Activated CD4-positive, CD25-positive, alpha-beta regulatory T cell treated with anti-CD3 and anti-CD28 coated beads, Interleukin-2, amount 50 U/mL, for 24 hours (primary cell): ENCODE data around the gene PCCA.
"Not testable (repeated sequence)": the region's sequence is repeated elsewhere in the genome, so short reads cannot be mapped to it uniquely, and the experiment has no call there.

ENCODE experiments used
- ATAC-seq, 2 donors: fragments of 150-1000 bp; cut with Tn5 transposase; one replicate each; pipeline ENCODE4 v1.10.0; 2021; ENCODE audit warnings: mild to moderate bottlenecking in 1 of 2, moderate library complexity in 1 of 2

The PCCA gene

GRCh38 chr13:100088644-100089464 is at the start of gene PCCA:
TSS of gene PCCA (plus strand) at chr13:100089093. CDS start at chr13:100089121, 28 bp downstream.
- peak; percentile 83 for ATAC-seq

GRCh38 chr13:100039740-100040139 is 49.2 kb upstream of the PCCA start:
- ATAC-seq = no peak

GRCh38 chr13:100040196-100040595 is 48.7 kb upstream of the PCCA start:
- ATAC-seq = no peak

- ATAC-seq = no peak
Observed at GRCh38 chr13:100044936-100045335, 44.0 kb upstream of the PCCA start.

GRCh38 chr13:100045355-100045754 is 43.5 kb upstream of the PCCA start:
- ATAC-seq = no peak

GRCh38 chr13:100051070-100051469 is 37.8 kb upstream of the PCCA start:
- no peak for ATAC-seq

- no peak for ATAC-seq
Observed at GRCh38 chr13:100059827-100060226, 29.1 kb upstream of the PCCA start.

GRCh38 chr13:100063333-100063732 is 25.6 kb upstream of the PCCA start:
- ATAC-seq = no peak

- no peak for ATAC-seq
Observed at GRCh38 chr13:100063906-100064305, 25.0 kb upstream of the PCCA start.

- no peak for ATAC-seq
Observed at GRCh38 chr13:100068133-100068931, 20.6 kb upstream of the PCCA start.

GRCh38 chr13:100069278-100069677 is 19.6 kb upstream of the PCCA start:
- no peak for ATAC-seq

- no peak for ATAC-seq
Observed at GRCh38 chr13:100075700-100076587, 12.9 kb upstream of the PCCA start.

GRCh38 chr13:100079003-100079402 is 9.9 kb upstream of the PCCA start:
- not testable (repeated sequence) for ATAC-seq

GRCh38 chr13:100083401-100083800 is 5.5 kb upstream of the PCCA start:
- not testable (repeated sequence) for ATAC-seq

GRCh38 chr13:100088273-100088643 is 635 bp upstream of the PCCA start:
- ATAC-seq = no peak

- ATAC-seq = peak; percentile 80 to 81
Observed at GRCh38 chr13:100089465-100090032, 656 bp downstream of the PCCA start.

GRCh38 chr13:100090861-100091260 is 2.0 kb downstream of the PCCA start:
- no peak for ATAC-seq

GRCh38 chr13:100091391-100091790 is 2.5 kb downstream of the PCCA start:
- ATAC-seq = no peak

GRCh38 chr13:100092273-100092672 is 3.4 kb downstream of the PCCA start:
- not testable (repeated sequence) for ATAC-seq

GRCh38 chr13:100095498-100095897 is 6.6 kb downstream of the PCCA start:
- ATAC-seq = no peak

GRCh38 chr13:100096526-100096925 is 7.6 kb downstream of the PCCA start:
- no peak for ATAC-seq

GRCh38 chr13:100097821-100098220 is 8.9 kb downstream of the PCCA start:
- ATAC-seq = no peak
